NB4 (cell line): ENCODE results near the gene MAGI1.
A peak's percentile ranks its signal among the peaks of the same experiment; 100 is the strongest.

ENCODE experiments used
- DNase-seq: peaks from one replicate; pipeline ENCODE4 v3.0.0; 2010; ENCODE audit warnings: low read depth
- H3K4me3 ChIP-seq: one replicate; pipeline ENCODE4 v1.5.1; 2011; ENCODE audit warnings: mild to moderate bottlenecking, low read depth, low read length, moderate library complexity
- MAX ChIP-seq: IDR thresholded peaks from 2 replicates; pipeline ENCODE4 v1.6.1; 2011; ENCODE audit warnings: low read depth, low read length
- MYC ChIP-seq: IDR thresholded peaks from 2 replicates; pipeline ENCODE4 v1.6.1; 2011; ENCODE audit warnings: low read depth, low read length
- POLR2A ChIP-seq: IDR thresholded peaks from 2 replicates; pipeline ENCODE4 v1.6.1; 2011; ENCODE audit warnings: mild to moderate bottlenecking; ENCODE audit not compliant: insufficient read length; ENCODE audit errors: extremely low read depth
- TF ChIP-seq, protein P1 (sequence below): IDR thresholded peaks from one replicate; pipeline ENCODE4 v1.5.1; 2012; ENCODE audit warnings: low read depth, low read length

The MAGI1 gene

GRCh38 chr3:65878831-65879230, 159.9 kb downstream of the MAGI1 start:
- H3K4me3 ChIP-seq: no peak overlapping the region
- no peak for DNase-seq
- TF ChIP-seq POLR2A (no peak), MAX (no peak), MYC (no peak)
- TF ChIP-seq, protein P1, sequence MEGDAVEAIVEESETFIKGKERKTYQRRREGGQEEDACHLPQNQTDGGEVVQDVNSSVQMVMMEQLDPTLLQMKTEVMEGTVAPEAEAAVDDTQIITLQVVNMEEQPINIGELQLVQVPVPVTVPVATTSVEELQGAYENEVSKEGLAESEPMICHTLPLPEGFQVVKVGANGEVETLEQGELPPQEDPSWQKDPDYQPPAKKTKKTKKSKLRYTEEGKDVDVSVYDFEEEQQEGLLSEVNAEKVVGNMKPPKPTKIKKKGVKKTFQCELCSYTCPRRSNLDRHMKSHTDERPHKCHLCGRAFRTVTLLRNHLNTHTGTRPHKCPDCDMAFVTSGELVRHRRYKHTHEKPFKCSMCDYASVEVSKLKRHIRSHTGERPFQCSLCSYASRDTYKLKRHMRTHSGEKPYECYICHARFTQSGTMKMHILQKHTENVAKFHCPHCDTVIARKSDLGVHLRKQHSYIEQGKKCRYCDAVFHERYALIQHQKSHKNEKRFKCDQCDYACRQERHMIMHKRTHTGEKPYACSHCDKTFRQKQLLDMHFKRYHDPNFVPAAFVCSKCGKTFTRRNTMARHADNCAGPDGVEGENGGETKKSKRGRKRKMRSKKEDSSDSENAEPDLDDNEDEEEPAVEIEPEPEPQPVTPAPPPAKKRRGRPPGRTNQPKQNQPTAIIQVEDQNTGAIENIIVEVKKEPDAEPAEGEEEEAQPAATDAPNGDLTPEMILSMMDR: no peak

GRCh38 chr3:65877160-65877559, 161.6 kb downstream of the MAGI1 start:
- DNase-seq: no peak
- TF ChIP-seq MAX (no peak), POLR2A (no peak)
- TF ChIP-seq, protein P1: no peak
- no peak overlapping the region for H3K4me3 ChIP-seq

DNA sequence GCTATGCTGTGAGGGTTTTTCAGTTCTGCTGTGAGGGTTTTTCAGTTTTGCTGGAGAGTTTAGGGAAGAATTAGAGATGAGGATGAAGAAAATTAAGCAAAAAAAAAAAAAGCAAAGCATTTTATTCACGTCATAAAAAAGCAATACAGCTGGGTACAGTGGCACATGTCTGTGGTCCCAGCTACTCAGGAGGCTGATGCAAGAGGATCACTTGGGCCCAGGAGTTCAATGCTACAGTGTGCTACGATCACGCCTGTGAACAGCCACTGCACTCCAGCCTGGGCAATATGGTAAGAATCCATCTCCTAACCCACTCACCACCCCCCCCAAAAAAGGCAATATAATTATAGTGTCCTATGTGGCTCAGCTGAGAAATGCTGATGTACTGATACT, 162.7 kb downstream of the MAGI1 start:
- no peak for DNase-seq
- TF ChIP-seq POLR2A (no peak), MYC (no peak), MAX (no peak)
- TF ChIP-seq, protein P1: no peak
- H3K4me3 ChIP-seq: no peak overlapping the region

- DNase-seq: peak; percentile 5
- no peak overlapping the region for H3K4me3 ChIP-seq
- TF ChIP-seq MAX (no peak), POLR2A (no peak), MYC (no peak)
- TF ChIP-seq, protein P1: no peak
These were observed 163.2 kb downstream of the MAGI1 start for GRCh38 chr3:65875393-65876027.

DNA sequence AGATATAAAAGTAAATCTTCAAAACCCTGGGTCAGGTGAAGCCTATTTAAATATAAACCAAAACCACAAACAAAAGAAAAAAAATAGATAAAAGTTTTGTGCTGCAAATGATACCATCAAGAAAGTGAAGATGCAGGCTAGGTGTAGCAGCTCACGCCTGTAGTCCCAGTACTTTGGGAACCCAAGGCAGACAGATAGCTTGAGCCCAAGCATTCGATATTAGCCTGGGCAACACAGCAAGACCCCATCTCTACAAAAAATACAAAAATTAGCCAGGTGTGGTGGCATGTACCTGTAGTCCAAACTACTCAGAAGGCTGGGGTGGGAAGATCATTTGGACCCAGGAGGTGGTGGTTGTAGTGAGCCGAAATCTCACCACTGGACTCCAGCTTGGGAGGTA, 164.8 kb downstream of the MAGI1 start:
- TF ChIP-seq MYC: no peak
- TF ChIP-seq, protein P1: no peak
- TF ChIP-seq MAX: no peak
- TF ChIP-seq POLR2A: no peak
- no peak overlapping the region for H3K4me3 ChIP-seq
- no peak for DNase-seq

GRCh38 chr3:65873028-65873427, 165.7 kb downstream of the MAGI1 start:
- TF ChIP-seq POLR2A: no peak
- TF ChIP-seq, protein P1: no peak
- TF ChIP-seq MYC: no peak
- TF ChIP-seq MAX: no peak
- no peak overlapping the region for H3K4me3 ChIP-seq
- DNase-seq: peak; percentile 3
